Neuronal stem cell (in vitro differentiated cells): ENCODE measurements around the gene SCN11A.

ENCODE experiments used
- DNase-seq: peaks from one replicate; pipeline ENCODE4 v3.0.0-alpha.2; 2013; ENCODE audit warnings: low spot score
- H2AFZ ChIP-seq: one replicate; pipeline ENCODE4 v1.6.1; 2013; ENCODE audit warnings: mild to moderate bottlenecking, low read length, inconsistent platforms
- H2AK5ac ChIP-seq: 2 replicates; pipeline ENCODE4 v1.6.1; 2013; ENCODE audit warnings: low read depth, mild to moderate bottlenecking, inconsistent platforms, low read length, moderate library complexity, mixed read lengths
- H2BK120ac ChIP-seq: 2 replicates; pipeline ENCODE4 v1.6.1; 2013; ENCODE audit warnings: low read depth, mild to moderate bottlenecking, inconsistent platforms, low read length, moderate library complexity, mixed read lengths
- H2BK12ac ChIP-seq: one replicate; pipeline ENCODE4 v1.6.1; 2013; ENCODE audit warnings: low read length, inconsistent platforms
- H2BK15ac ChIP-seq: 2 replicates; pipeline ENCODE4 v1.6.1; 2013; ENCODE audit warnings: mild to moderate bottlenecking, low read length, inconsistent platforms, mixed read lengths
- H2BK5ac ChIP-seq: one replicate; pipeline ENCODE4 v1.6.1; 2013; ENCODE audit warnings: inconsistent platforms, mild to moderate bottlenecking, low read length, moderate library complexity
- H3K14ac ChIP-seq: one replicate; pipeline ENCODE4 v1.6.1; 2013; ENCODE audit warnings: low read length, inconsistent platforms
- H3K18ac ChIP-seq: 2 replicates; pipeline ENCODE4 v1.6.1; 2013; ENCODE audit warnings: low read length, inconsistent platforms
- H3K23ac ChIP-seq: 2 replicates; pipeline ENCODE4 v1.6.1; 2013; ENCODE audit warnings: low read depth, mild to moderate bottlenecking, mixed read lengths, low read length, inconsistent platforms; ENCODE audit not compliant: poor library complexity
- H3K27ac ChIP-seq: replicated peaks from 3 replicates; pipeline ENCODE4 v1.5.1; 2013; ENCODE audit warnings: low read length, inconsistent platforms
- H3K27me3 ChIP-seq, 3 experiments: 2 replicates each; pipeline ENCODE4 v1.6.1; 2013; ENCODE audit warnings: low read length in 3 of 3, mild to moderate bottlenecking in 2 of 3, inconsistent platforms in 1 of 3, low read depth in 1 of 3, mixed read lengths in 1 of 3, moderate library complexity in 1 of 3; ENCODE audit not compliant: control insufficient read depth in 3 of 3, insufficient read depth in 3 of 3
- H3K36me3 ChIP-seq, 2 donors: replicated peaks in 1 of 2; 2 replicates each; pipeline ENCODE4 v1.6.1; 2013; ENCODE audit warnings: low read length in 2 of 2; ENCODE audit not compliant: control insufficient read depth in 2 of 2, insufficient read depth in 2 of 2
- H3K4ac ChIP-seq: 2 replicates; pipeline ENCODE4 v1.6.1; 2013; ENCODE audit warnings: inconsistent platforms, mild to moderate bottlenecking, low read length, moderate library complexity
- H3K4me1 ChIP-seq, 2 donors: 1 replicate in 1 of 2; 2 replicates in 1 of 2; pipeline ENCODE4 v1.6.1; 2013; ENCODE audit warnings: low read length in 2 of 2, low read depth in 1 of 2; ENCODE audit not compliant: control insufficient read depth in 2 of 2, insufficient read depth in 1 of 2
- H3K4me2 ChIP-seq: one replicate; pipeline ENCODE4 v1.6.1; 2013; ENCODE audit warnings: mild to moderate bottlenecking, low read length, inconsistent platforms; ENCODE audit not compliant: insufficient read depth, poor library complexity, severe bottlenecking
- H3K4me3 ChIP-seq, 2 donors: 2 replicates each; pipeline ENCODE4 v1.5.1; 2013; ENCODE audit warnings: low read length in 2 of 2, mild to moderate bottlenecking in 2 of 2, inconsistent platforms in 1 of 2, moderate library complexity in 1 of 2
- H3K79me1 ChIP-seq: one replicate; pipeline ENCODE4 v1.6.1; 2013; ENCODE audit warnings: low read depth, mild to moderate bottlenecking, inconsistent platforms, low read length, moderate library complexity
- H3K9ac ChIP-seq: one replicate; pipeline ENCODE4 v1.6.1; 2013; ENCODE audit warnings: mild to moderate bottlenecking, low read depth, low read length, inconsistent platforms; ENCODE audit not compliant: poor library complexity
- H3K9me3 ChIP-seq, 2 donors: replicated peaks in 1 of 2; 2 replicates each; pipeline versions ENCODE3 to v1.6.1; 2013; ENCODE audit warnings: low read length in 2 of 2, mild to moderate bottlenecking in 2 of 2, inconsistent platforms in 1 of 2, low read depth in 1 of 2, mixed read lengths in 1 of 2, moderate library complexity in 1 of 2; ENCODE audit not compliant: control insufficient read depth in 2 of 2, insufficient read depth in 1 of 2
- H4K8ac ChIP-seq: one replicate; pipeline ENCODE4 v1.6.1; 2013; ENCODE audit warnings: low read depth, mild to moderate bottlenecking, inconsistent platforms, low read length, moderate library complexity
- H4K91ac ChIP-seq: one replicate; pipeline ENCODE4 v1.6.1; 2013; ENCODE audit warnings: low read length, low read depth, mild to moderate bottlenecking, inconsistent platforms; ENCODE audit not compliant: poor library complexity
- WGBS, 2 donors: extraction: QIAGEN DNeasy Blood & Tissue Kit; methylation state at CpG; one replicate each; pipeline ENCODE4 v1.1.7; 2013; ENCODE audit warnings: missing lambda C conversion rate in 2 of 2, mixed read lengths in 1 of 2; ENCODE audit not compliant: insufficient read length in 2 of 2, insufficient replicate concordance in 1 of 2; ENCODE audit errors: extremely low coverage in 2 of 2; 5-methylcytosine and 5-hydroxymethylcytosine counted together

The SCN11A gene

DNA sequence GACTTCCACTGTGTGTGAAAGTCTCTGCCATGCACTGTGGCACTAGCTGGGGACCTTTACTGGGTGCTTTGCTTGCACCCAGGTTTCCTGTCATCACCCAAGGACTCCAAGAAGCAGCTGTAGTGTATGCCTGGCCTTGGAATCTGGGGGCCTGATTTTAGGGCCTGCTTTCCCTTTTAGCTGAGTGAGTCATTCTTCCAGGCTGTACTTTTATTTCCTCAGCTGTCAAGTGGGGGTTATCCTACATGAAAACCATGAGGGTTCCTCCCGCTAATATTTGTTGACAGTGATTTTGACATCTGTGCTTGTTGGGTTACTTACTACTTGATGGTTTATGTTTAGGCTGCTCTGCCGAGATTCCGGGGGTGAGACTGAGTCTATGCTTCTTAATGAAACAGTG is 37.1 kb upstream of the SCN11A start:
- WGBS, 2 donors = no CpG with 5 or more reads among the region's 3 CpGs
- Histone ChIP-seq H3K4ac (no peak overlapping the region), H4K91ac (no peak overlapping the region), H3K27ac (no peak overlapping the region), H2BK15ac (no peak overlapping the region), H2AK5ac (no peak overlapping the region), H4K8ac (no peak overlapping the region), H2BK12ac (no peak overlapping the region), H3K23ac (no peak overlapping the region), H3K79me1 (no peaks in the 10 kb centered on the region), H3K9me3 (no peaks in the 10 kb centered on the region), H3K36me3 (peaks cover 27 to 97% of the 10 kb centered on the region in 2 donors), H3K18ac (no peak overlapping the region), H3K4me3 (no peak overlapping the region), H3K4me2 (no peak overlapping the region), H3K14ac (no peak overlapping the region), H2AFZ (no peak overlapping the region), H2BK5ac (no peak overlapping the region), H3K9ac (no peak overlapping the region), H3K27me3 (no peaks in the 10 kb centered on the region), H2BK120ac (no peak overlapping the region), H3K4me1 (no peaks in the 10 kb centered on the region)
- DNase-seq = no peak

GRCh38 chr3:39088456-39088855 is 36.7 kb upstream of the SCN11A start:
- Histone ChIP-seq H2BK120ac (no peak overlapping the region), H2BK5ac (no peak overlapping the region), H3K79me1 (no peaks in the 10 kb centered on the region), H4K91ac (no peak overlapping the region), H3K9ac (no peak overlapping the region), H2BK15ac (no peak overlapping the region), H3K23ac (no peak overlapping the region), H2AFZ (no peak overlapping the region), H3K14ac (no peak overlapping the region), H3K36me3 (peaks cover 28 to 97% of the 10 kb centered on the region in 2 donors), H3K4me2 (no peak overlapping the region), H2BK12ac (no peak overlapping the region), H3K27ac (no peak overlapping the region), H3K4me3 (no peak overlapping the region), H3K18ac (no peak overlapping the region), H3K9me3 (no peaks in the 10 kb centered on the region), H3K4ac (no peak overlapping the region), H3K4me1 (no peaks in the 10 kb centered on the region), H2AK5ac (no peak overlapping the region), H3K27me3 (no peaks in the 10 kb centered on the region), H4K8ac (no peak overlapping the region)
- no peak for DNase-seq
- no CpG with 5 or more reads among the region's 3 CpGs for WGBS, 2 donors

DNA sequence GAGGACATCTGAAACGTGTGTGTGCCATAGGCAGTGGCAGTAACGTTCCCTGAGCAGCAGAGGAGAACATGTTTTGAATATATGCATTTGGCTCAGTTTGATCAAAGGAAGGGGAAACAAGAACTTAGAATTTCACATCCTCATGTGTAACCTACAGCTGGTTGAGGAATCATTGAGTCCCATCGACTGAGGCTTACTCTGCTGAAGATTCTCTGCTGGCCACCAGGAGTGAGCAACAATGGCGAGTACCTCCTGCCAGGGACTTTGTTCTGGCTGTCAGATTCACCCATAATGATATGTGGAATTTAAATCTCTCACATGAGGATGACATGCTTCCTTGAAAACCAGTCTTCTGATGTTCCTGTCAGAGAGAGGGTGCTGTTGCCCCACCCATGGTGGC is 34.4 kb upstream of the SCN11A start:
- Histone ChIP-seq H3K36me3 (peaks cover 29 to 85% of the 10 kb centered on the region in 2 donors), H4K91ac (no peak overlapping the region), H2BK12ac (no peak overlapping the region), H2AK5ac (no peak overlapping the region), H2AFZ (no peak overlapping the region), H3K4ac (no peak overlapping the region), H3K27me3 (no peaks in the 10 kb centered on the region), H2BK15ac (no peak overlapping the region), H3K4me3 (no peak overlapping the region), H3K9ac (no peak overlapping the region), H3K14ac (no peak overlapping the region), H3K18ac (no peak overlapping the region), H3K4me1 (no peaks in the 10 kb centered on the region), H2BK5ac (no peak overlapping the region), H3K9me3 (no peaks in the 10 kb centered on the region), H3K4me2 (no peak overlapping the region), H4K8ac (no peak overlapping the region), H3K27ac (no peak overlapping the region), H3K23ac (no peak overlapping the region), H2BK120ac (no peak overlapping the region), H3K79me1 (no peaks in the 10 kb centered on the region)
- no CpG with 5 or more reads among the region's 4 CpGs for WGBS, 2 donors
- no peak for DNase-seq

GRCh38 chr3:39082666-39083313 is 31.0 kb upstream of the SCN11A start:
- no peaks in the 10 kb centered on the region for H3K27me3 ChIP-seq
- H4K8ac ChIP-seq = no peak overlapping the region
- no peak overlapping the region for H2BK5ac ChIP-seq
- no peak for DNase-seq
- H3K4me2 ChIP-seq = no peak overlapping the region
- H2BK12ac ChIP-seq = no peak overlapping the region
- H2BK15ac ChIP-seq = no peak overlapping the region
- no peaks in the 10 kb centered on the region for H3K79me1 ChIP-seq
- H3K9me3 ChIP-seq = no peaks in the 10 kb centered on the region
- H3K14ac ChIP-seq = no peak overlapping the region
- no peak overlapping the region for H3K23ac ChIP-seq
- H3K36me3 ChIP-seq = peaks cover 21 to 83% of the 10 kb centered on the region in 2 donors
- H3K4ac ChIP-seq = no peak overlapping the region
- H3K18ac ChIP-seq = no peak overlapping the region
- no peak overlapping the region for H4K91ac ChIP-seq
- no peaks in the 10 kb centered on the region for H3K4me1 ChIP-seq
- no peak overlapping the region for H3K27ac ChIP-seq
- no peak overlapping the region for H3K4me3 ChIP-seq
- no CpG with 5 or more reads among the region's 4 CpGs for WGBS, 2 donors
- H2AFZ ChIP-seq = no peak overlapping the region
- no peak overlapping the region for H2AK5ac ChIP-seq
- no peak overlapping the region for H2BK120ac ChIP-seq
- H3K9ac ChIP-seq = no peak overlapping the region
